ENCODE data around the gene MAP2.

- no peak for TF ChIP-seq CTCF (IDR thresholded peaks at IDR 0.05)
- TF ChIP-seq EZH2 (IDR thresholded peaks at IDR 0.05; ENCODE audit: borderline replicate concordance, insufficient read depth, low read depth, low read length, poor library complexity, severe bottlenecking), result no peak
These were observed 41.1 kb upstream of the MAP2 start for GRCh38 chr2:209382775-209383174.

All from B cell (primary cell).